HFF-Myc (cell line): ENCODE data around the gene CHD6.

ENCODE experiments used
- DNase-seq: peaks from one replicate; pipeline ENCODE4 v3.0.0-alpha.2; 2011; ENCODE audit warnings: low read depth; ENCODE audit errors: extremely low read depth
- H3K4me3 ChIP-seq: replicated peaks from 2 replicates; pipeline ENCODE4 v1.5.1; 2011; ENCODE audit warnings: low read depth, mild to moderate bottlenecking, control low read depth, low read length
- CTCF ChIP-seq: IDR thresholded peaks from 2 replicates; pipeline ENCODE4 v1.5.1; 2012; ENCODE audit warnings: mild to moderate bottlenecking, low read depth, low read length, control low read depth; ENCODE audit errors: missing control alignments

Gene CHD6

GRCh38 chr20:41479113-41479512 lies 139.1 kb downstream of the CHD6 start:
- no peak for DNase-seq
- TF ChIP-seq CTCF: no peak
- H3K4me3 ChIP-seq: no peak overlapping the region

- DNase-seq: no peak
- no peak overlapping the region for H3K4me3 ChIP-seq
Measured at GRCh38 chr20:41478026-41478425, 140.2 kb downstream of the CHD6 start.

GRCh38 chr20:41476446-41476845 lies 141.7 kb downstream of the CHD6 start:
- DNase-seq: no peak
- TF ChIP-seq CTCF: no peak
- H3K4me3 ChIP-seq: no peak overlapping the region

More at GRCh38 chr20:41478026-41478425, 140.2 kb downstream of the CHD6 start:
- TF ChIP-seq CTCF: no peak

- no peak overlapping the region for H3K4me3 ChIP-seq
- peak; percentile 38 for DNase-seq
- no peak for TF ChIP-seq CTCF
Measured at GRCh38 chr20:41476013-41476441, 142.2 kb downstream of the CHD6 start.

- no peak for DNase-seq
- no peak overlapping the region for H3K4me3 ChIP-seq
- TF ChIP-seq CTCF: no peak
Measured at GRCh38 chr20:41475503-41475902, 142.7 kb downstream of the CHD6 start.

GRCh38 chr20:41470362-41471095 lies 147.6 kb downstream of the CHD6 start:
- DNase-seq: no peak
- H3K4me3 ChIP-seq: no peak overlapping the region
- no peak for TF ChIP-seq CTCF

GRCh38 chr20:41469868-41470267 lies 148.3 kb downstream of the CHD6 start:
- no peak overlapping the region for H3K4me3 ChIP-seq
- no peak for TF ChIP-seq CTCF
- no peak for DNase-seq
